ENCODE data around the gene LIPF.

Gene LIPF

DNA sequence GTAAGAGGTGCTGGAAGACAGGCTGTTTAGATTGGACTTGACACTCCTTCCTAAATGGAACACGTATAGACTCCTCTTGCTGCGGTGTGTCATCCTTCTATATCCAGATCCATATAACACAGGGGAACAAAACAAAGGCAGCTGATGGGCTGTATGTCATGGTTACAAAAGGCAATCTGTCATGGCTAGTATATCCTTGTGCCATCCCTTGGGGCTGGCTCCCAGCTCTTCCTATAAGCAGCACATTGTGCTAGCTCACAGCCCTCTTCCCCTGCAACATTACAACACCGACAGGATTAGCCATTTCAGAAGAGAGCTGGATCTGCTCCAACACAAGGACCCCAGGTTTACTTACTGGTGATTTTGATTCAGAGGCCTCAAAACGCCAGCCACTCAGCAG lies 57.1 kb downstream of the LIPF start:
- H3K79me2 ChIP-seq (ENCODE audit: control insufficient read depth, insufficient read depth, low read length): no peaks in the 10 kb centered on the region
- no peak overlapping the region for H3K18ac ChIP-seq (ENCODE audit: low read length)
- no peak overlapping the region for H3K56ac ChIP-seq (ENCODE audit: low read length)
- no peak overlapping the region for H2BK120ac ChIP-seq (ENCODE audit: low read depth, low read length)
- no peak overlapping the region for H2AK5ac ChIP-seq (ENCODE audit: low read length)
- H3K4me1 ChIP-seq (ENCODE audit: control insufficient read depth, low read depth, low read length): no peaks in the 10 kb centered on the region
- H2BK15ac ChIP-seq (replicated peaks; ENCODE audit: low read depth): no peak overlapping the region
- DNase-seq: no peak
- H4K8ac ChIP-seq (ENCODE audit: low read depth, low read length): no peak overlapping the region
- no peaks in the 10 kb centered on the region for H3K36me3 ChIP-seq (ENCODE audit: control insufficient read depth, insufficient read depth, low read length)
- no peak overlapping the region for H3K23ac ChIP-seq (ENCODE audit: low read length)
- H3K27me3 ChIP-seq (ENCODE audit: insufficient read depth, low read length, poor library complexity): no peaks in the 10 kb centered on the region
- no peak overlapping the region for H3K4ac ChIP-seq (ENCODE audit: low read depth, low read length)
- no peak overlapping the region for H2BK5ac ChIP-seq (ENCODE audit: low read length)
- no peak overlapping the region for H3K4me2 ChIP-seq (ENCODE audit: low read length)
- no peak overlapping the region for H3K27ac ChIP-seq (ENCODE audit: low read depth, low read length)
- WGBS (ENCODE audit: extremely low coverage, insufficient coverage, low lambda C conversion rate): no CpG with 5 or more reads among the region's 4 CpGs
- no peak overlapping the region for H4K5ac ChIP-seq (ENCODE audit: low read length)
- H3K9ac ChIP-seq (ENCODE audit: low read length): no peak overlapping the region
- H3K79me1 ChIP-seq (ENCODE audit: low read length): no peaks in the 10 kb centered on the region
- no peak overlapping the region for H3K4me3 ChIP-seq (ENCODE audit: low read length)

DNA sequence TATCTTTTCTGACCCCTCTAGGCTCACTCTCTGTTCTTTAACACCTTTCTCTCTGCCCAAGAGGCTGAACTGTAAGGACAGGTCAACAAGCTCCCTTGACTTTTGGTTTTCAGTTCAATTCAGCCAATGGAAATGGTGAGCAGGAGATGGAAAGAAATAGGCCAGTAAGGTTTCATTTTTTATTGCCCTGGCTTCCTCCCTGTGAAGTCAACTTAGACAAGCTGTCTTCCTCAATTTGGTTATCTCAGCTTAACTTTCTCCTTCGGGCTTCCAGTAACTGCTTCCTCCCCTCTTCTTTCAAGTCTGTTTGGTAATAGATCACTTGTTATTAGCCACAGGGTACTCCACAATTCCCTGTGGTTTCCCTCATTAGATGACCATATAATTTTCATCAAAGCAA lies 61.6 kb downstream of the LIPF start:
- H2BK15ac ChIP-seq (replicated peaks; ENCODE audit: low read depth): no peak overlapping the region
- H3K4me2 ChIP-seq (ENCODE audit: low read length): no peak overlapping the region
- H3K4me3 ChIP-seq (ENCODE audit: low read length): no peak overlapping the region
- H3K18ac ChIP-seq (ENCODE audit: low read length): no peak overlapping the region
- no peak overlapping the region for H2BK5ac ChIP-seq (ENCODE audit: low read length)
- no peaks in the 10 kb centered on the region for H3K79me2 ChIP-seq (ENCODE audit: control insufficient read depth, insufficient read depth, low read length)
- no peaks in the 10 kb centered on the region for H3K36me3 ChIP-seq (ENCODE audit: control insufficient read depth, insufficient read depth, low read length)
- H3K27me3 ChIP-seq (ENCODE audit: insufficient read depth, low read length, poor library complexity): no peaks in the 10 kb centered on the region
- H3K4ac ChIP-seq (ENCODE audit: low read depth, low read length): no peak overlapping the region
- H3K27ac ChIP-seq (ENCODE audit: low read depth, low read length): no peak overlapping the region
- no peak overlapping the region for H3K9ac ChIP-seq (ENCODE audit: low read length)
- H4K5ac ChIP-seq (ENCODE audit: low read length): no peak overlapping the region
- H3K23ac ChIP-seq (ENCODE audit: low read length): no peak overlapping the region
- no peak overlapping the region for H2AK5ac ChIP-seq (ENCODE audit: low read length)
- no peaks in the 10 kb centered on the region for H3K79me1 ChIP-seq (ENCODE audit: low read length)
- no peak for DNase-seq
- no CpG with 5 or more reads among the region's 1 CpG for WGBS (ENCODE audit: extremely low coverage, insufficient coverage, low lambda C conversion rate)
- H3K4me1 ChIP-seq (ENCODE audit: control insufficient read depth, low read depth, low read length): no peaks in the 10 kb centered on the region
- no peak overlapping the region for H2BK120ac ChIP-seq (ENCODE audit: low read depth, low read length)
- no peak overlapping the region for H4K8ac ChIP-seq (ENCODE audit: low read depth, low read length)
- H3K56ac ChIP-seq (ENCODE audit: low read length): no peak overlapping the region

DNA sequence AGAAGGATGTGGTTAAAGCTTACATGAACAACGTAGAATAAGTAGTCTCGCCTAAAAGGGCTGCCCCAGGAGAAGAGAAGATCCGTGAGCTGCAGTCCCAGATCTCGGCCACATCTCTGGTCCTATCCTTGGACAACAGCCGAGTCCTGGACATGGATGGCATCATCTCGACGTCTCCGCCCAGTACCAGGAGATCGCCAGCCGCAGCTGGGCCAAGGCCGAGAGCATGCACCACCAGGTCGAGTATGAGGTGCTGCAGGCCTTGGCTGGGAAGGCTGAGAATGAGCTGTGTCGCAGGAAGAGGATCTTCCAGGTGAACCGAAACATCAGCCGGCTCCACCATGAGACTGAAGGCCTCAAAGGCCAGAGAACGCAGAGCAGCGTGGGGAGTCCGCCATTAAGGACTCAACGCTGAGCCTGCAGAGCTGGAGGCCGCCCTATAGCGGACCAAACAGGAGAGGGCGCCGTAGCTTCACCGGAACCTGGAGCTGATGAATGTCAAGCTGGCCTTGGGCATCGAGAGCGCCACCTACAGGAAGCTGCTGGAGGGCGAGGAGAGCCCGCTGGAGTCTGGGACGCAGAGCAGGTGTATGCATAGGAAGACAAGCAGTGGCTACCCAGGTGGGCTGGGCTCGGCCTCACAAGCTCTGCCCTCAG lies 64.0 kb downstream of the LIPF start:
- Histone ChIP-seq H3K9ac (ENCODE audit: low read length) (no peak overlapping the region), H3K27me3 (ENCODE audit: insufficient read depth, low read length, poor library complexity) (no peaks in the 10 kb centered on the region), H2AK5ac (ENCODE audit: low read length) (no peak overlapping the region), H3K4ac (ENCODE audit: low read depth, low read length) (no peak overlapping the region), H3K79me1 (ENCODE audit: low read length) (no peaks in the 10 kb centered on the region), H3K79me2 (ENCODE audit: control insufficient read depth, insufficient read depth, low read length) (no peaks in the 10 kb centered on the region), H4K5ac (ENCODE audit: low read length) (no peak overlapping the region), H4K8ac (ENCODE audit: low read depth, low read length) (no peak overlapping the region), H3K4me2 (ENCODE audit: low read length) (no peak overlapping the region), H3K4me1 (ENCODE audit: control insufficient read depth, low read depth, low read length) (no peaks in the 10 kb centered on the region), H2BK5ac (ENCODE audit: low read length) (no peak overlapping the region), H3K18ac (ENCODE audit: low read length) (no peak overlapping the region), H3K56ac (ENCODE audit: low read length) (peak overlapping the region; percentile 69), H3K36me3 (ENCODE audit: control insufficient read depth, insufficient read depth, low read length) (no peaks in the 10 kb centered on the region), H3K23ac (ENCODE audit: low read length) (no peak overlapping the region), H3K4me3 (ENCODE audit: low read length) (no peak overlapping the region), H2BK120ac (ENCODE audit: low read depth, low read length) (no peak overlapping the region), H3K27ac (ENCODE audit: low read depth, low read length) (no peak overlapping the region), H2BK15ac (replicated peaks; ENCODE audit: low read depth) (no peak overlapping the region)
- DNase-seq: peak; percentile 92
- no CpG with 5 or more reads among the region's 30 CpGs for WGBS (ENCODE audit: extremely low coverage, insufficient coverage, low lambda C conversion rate)

Data from mesendoderm (in vitro differentiated cells).